ENCODE data around the gene YIPF4.
"Not testable (repeated sequence)": the region's sequence is repeated elsewhere in the genome, so short reads cannot be mapped to it uniquely, and the experiment has no call there.

YIPF4 gene

GRCh38 chr2:32278478-32278853 lies 762 bp downstream of the YIPF4 start:
- DNase-seq (ENCODE audit: low read depth, low spot score): no peak
- peak overlapping the region; percentile 69 for H3K27ac ChIP-seq

GRCh38 chr2:32284321-32284720 lies 6.6 kb downstream of the YIPF4 start:
- DNase-seq (ENCODE audit: low read depth, low spot score): peak; percentile 31
- H3K27ac ChIP-seq: peak overlapping the region; percentile 89

- H3K27ac ChIP-seq: peak overlapping the region; percentile 95
- peak; percentile 73 for DNase-seq (ENCODE audit: low read depth, low spot score)
Observed at GRCh38 chr2:32289165-32289999, 11.7 kb downstream of the YIPF4 start.

DNA sequence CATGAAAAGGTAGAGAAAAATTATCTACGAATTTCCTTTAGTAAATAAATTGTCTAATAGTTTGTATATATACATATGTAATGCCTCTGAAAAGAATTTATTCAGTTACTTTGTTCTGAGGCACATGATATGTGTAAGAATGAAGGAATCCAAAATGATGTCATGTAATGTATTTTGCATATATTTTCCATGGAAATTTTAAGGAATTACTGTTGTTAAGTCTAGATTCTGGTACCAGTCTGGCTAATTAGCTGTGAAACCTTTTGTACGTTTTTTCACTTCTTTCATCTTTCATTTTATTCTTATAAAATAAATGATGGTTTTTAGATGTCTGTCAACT lies 12.3 kb downstream of the YIPF4 start:
- H3K27ac ChIP-seq: peak overlapping the region; percentile 95

GRCh38 chr2:32291746-32292145 lies 14.0 kb downstream of the YIPF4 start:
- H3K27ac ChIP-seq: no peak overlapping the region

More for the DNA sequence above, 12.3 kb downstream of the YIPF4 start:
- no peak for DNase-seq (ENCODE audit: low read depth, low spot score)

DNA sequence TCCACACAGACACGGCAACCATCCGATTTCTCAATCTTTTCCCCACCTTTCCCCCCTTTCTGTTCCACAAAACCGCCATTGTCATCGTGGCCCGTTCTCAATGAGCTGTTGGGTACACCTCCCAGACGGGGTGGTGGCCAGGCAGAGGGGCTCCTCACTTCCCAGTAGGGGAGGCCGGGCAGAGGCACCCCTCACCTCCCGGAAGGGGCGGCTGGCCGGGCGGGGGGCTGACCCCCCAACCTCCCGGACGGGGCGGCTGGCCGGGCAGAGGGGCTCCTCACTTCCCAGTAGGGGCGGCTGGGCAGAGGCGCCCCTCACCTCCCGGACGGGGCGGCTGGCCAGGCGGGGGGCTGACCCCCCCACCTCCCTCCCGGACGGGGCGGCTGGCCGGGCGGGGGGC lies 15.8 kb downstream of the YIPF4 start:
- not testable (repeated sequence) for DNase-seq (ENCODE audit: low read depth, low spot score); H3K27ac ChIP-seq

More at GRCh38 chr2:32291746-32292145, 14.0 kb downstream of the YIPF4 start:
- no peak for DNase-seq (ENCODE audit: low read depth, low spot score)

DNA sequence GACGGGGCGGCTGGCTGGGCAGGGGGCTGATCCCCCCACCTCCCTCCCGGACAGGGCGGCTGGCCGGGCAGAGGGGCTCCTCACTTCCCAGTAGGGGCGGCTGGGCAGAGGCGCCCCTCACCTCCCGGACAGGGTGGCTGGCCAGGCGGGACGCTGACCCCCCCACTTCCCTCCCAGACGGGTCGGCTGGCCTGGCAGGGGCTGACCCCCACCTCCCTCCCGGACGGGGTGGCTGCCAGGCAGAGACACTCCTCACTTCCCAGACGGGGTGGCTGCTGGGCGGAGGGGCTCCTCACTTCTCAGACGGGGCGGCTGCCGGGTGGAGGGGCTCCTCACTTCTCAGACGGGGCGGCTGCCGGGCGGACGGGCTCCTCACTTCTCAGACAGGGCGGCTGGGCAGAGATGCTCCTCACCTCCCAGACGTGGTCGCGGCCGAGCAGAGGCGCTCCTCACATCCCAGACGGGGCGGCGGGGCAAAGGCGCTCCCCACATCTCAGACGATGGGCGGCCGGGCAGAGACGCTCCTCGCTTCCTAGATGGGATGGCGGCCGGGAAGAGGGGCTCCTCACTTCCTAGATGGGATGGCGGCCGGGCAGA lies 16.4 kb downstream of the YIPF4 start:
- DNase-seq (ENCODE audit: low read depth, low spot score); H3K27ac ChIP-seq: not testable (repeated sequence)

GRCh38 chr2:32310577-32310976 lies 32.9 kb downstream of the YIPF4 start:
- no peak for DNase-seq (ENCODE audit: low read depth, low spot score)
- H3K27ac ChIP-seq: no peak overlapping the region

DNA sequence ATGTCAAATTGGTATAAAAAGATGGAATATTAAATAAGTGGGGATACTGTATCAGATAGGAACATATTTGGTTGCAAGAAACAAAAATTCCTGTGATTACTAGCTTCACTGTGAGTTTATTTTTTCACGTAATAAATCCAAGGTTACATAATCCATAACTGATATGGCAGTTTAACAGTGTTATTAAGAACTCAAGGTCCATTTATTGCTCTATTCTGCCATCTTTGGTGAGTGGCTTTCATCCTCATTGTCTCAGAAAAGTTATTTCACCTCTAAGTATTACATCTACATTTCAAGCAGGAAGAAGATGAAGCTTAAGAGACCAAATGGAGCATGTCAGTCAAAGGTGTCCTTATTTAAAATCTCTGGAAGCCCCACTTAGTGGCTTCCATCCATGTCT lies 37.2 kb downstream of the YIPF4 start:
- no peak overlapping the region for H3K27ac ChIP-seq
- no peak for DNase-seq (ENCODE audit: low read depth, low spot score)

- H3K27ac ChIP-seq; DNase-seq (ENCODE audit: low read depth, low spot score): not testable (repeated sequence)
Observed at GRCh38 chr2:32328679-32329078, 51.0 kb downstream of the YIPF4 start.

DNA sequence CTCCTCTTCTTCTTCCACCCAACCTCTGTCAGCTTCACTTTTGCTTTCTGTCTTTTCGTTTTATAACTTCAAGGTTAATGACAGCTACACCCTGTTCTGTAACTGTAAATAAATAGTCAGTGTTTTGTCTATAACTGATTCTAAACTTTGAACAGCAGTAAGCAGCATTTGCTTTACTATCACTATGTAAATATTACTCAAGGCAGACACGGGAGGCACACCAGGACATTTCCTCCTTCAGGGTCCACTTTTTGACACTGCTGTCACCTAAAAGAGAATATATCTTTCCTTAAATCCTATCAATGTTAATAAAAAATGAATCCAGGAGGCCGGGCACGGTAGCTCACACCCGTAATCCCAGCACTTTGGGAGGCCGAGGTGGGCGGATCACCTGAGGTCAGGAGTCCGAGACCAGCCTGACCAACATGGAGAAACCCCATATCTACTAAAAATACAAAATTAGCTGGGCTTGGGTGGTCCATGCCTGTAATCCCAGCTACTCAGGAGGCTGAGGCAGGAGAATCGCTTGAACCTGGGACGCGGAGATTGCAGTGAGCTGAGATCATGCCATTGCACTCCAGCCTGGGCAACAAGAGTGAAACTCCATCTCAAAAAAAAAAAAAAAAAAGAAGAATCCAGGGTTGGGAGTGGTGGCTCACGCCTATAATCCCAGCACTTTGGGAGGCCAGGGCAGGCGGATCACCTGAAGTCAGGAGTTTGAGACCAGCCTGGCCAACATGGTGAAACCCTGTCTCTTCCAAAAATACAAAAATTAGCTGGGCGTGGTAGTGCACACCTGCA lies 51.7 kb downstream of the YIPF4 start:
- not testable (repeated sequence) for DNase-seq (ENCODE audit: low read depth, low spot score); H3K27ac ChIP-seq

- no peak for DNase-seq (ENCODE audit: low read depth, low spot score)
- H3K27ac ChIP-seq: no peak overlapping the region
Observed at GRCh38 chr2:32330136-32330535, 52.4 kb downstream of the YIPF4 start.

DNA sequence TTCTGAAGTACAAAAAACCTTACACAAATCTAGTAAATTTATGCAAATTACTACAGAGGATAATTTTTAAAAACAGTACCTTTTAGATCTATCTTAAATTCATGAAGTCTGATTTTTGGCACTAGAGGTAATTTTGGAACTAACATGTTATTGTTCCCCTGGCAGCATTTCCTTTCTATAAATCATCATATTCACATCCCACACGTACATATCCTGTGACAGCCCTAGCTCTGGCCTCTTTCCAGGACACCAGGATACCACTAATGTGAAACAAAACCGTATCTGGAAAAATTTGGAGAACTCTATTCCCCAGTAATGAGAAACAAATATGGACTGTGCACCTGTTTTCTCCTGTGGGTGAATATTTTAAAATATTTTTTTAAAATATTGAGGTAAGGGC lies 65.1 kb downstream of the YIPF4 start:
- DNase-seq (ENCODE audit: low read depth, low spot score): no peak
- no peak overlapping the region for H3K27ac ChIP-seq

- H3K27ac ChIP-seq; DNase-seq (ENCODE audit: low read depth, low spot score): not testable (repeated sequence)
Observed at GRCh38 chr2:32350797-32351196, 73.1 kb downstream of the YIPF4 start.

- H3K27ac ChIP-seq: peak overlapping the region; percentile 91
- DNase-seq (ENCODE audit: low read depth, low spot score): no peak
Observed at GRCh38 chr2:32355976-32356680, 78.4 kb downstream of the YIPF4 start.

- peak within 1 kb of the TSS; percentile 91 for H3K27ac ChIP-seq
- peak; percentile 68 for DNase-seq (ENCODE audit: low read depth, low spot score)
Observed at GRCh38 chr2:32356681-32357317, 79.1 kb downstream of the YIPF4 start, which contains the start of gene BIRC6. Gene BIRC6 (plus strand): TSS chr2:32357023. CDS start chr2:32357162, 139 bp downstream.

GRCh38 chr2:32357318-32358110 lies 79.8 kb downstream of the YIPF4 start:
- peak overlapping the region; percentile 91 for H3K27ac ChIP-seq
- DNase-seq (ENCODE audit: low read depth, low spot score): no peak

GRCh38 chr2:32358111-32358482 lies 80.4 kb downstream of the YIPF4 start:
- peak overlapping the region; percentile 91 for H3K27ac ChIP-seq
- DNase-seq (ENCODE audit: low read depth, low spot score): no peak

GRCh38 chr2:32360416-32360815 lies 82.7 kb downstream of the YIPF4 start:
- H3K27ac ChIP-seq: no peak overlapping the region
- DNase-seq (ENCODE audit: low read depth, low spot score): no peak

Measured in epithelial cell of prostate (primary cell).